GM19395 (cell line): ENCODE data around the gene PACS1.

Experiments
- ATAC-seq: cut with Tn5 transposase; IDR thresholded peaks from one replicate; pipeline ENCODE4 v1.9.1; 2021; ENCODE audit warnings: mild to moderate bottlenecking, moderate library complexity; ENCODE audit not compliant: unreplicated experiment

The PACS1 gene

GRCh38 chr11:66219846-66220565 is 149.9 kb downstream of the PACS1 start:
- ATAC-seq, result no peak

GRCh38 chr11:66220566-66220935 is 150.5 kb downstream of the PACS1 start:
- ATAC-seq, result no peak

- no peak for ATAC-seq
These were observed 150.9 kb downstream of the PACS1 start for GRCh38 chr11:66221012-66221411.

GRCh38 chr11:66221726-66222236 is 151.7 kb downstream of the PACS1 start:
- peak; percentile 6 for ATAC-seq

- peak; percentile 83 for ATAC-seq
These were observed 152.5 kb downstream of the PACS1 start for GRCh38 chr11:66222358-66223149.

GRCh38 chr11:66224226-66224855 is 154.3 kb downstream of the PACS1 start:
- no peak for ATAC-seq

GRCh38 chr11:66225066-66225465 is 155.0 kb downstream of the PACS1 start:
- ATAC-seq, result no peak

- ATAC-seq, result no peak
These were observed 156.0 kb downstream of the PACS1 start for GRCh38 chr11:66226101-66226500.

- ATAC-seq, result no peak
These were observed 157.6 kb downstream of the PACS1 start for GRCh38 chr11:66227700-66228099.

GRCh38 chr11:66228521-66228920 is 158.4 kb downstream of the PACS1 start:
- no peak for ATAC-seq

- ATAC-seq, result no peak
These were observed 160.1 kb downstream of the PACS1 start for GRCh38 chr11:66230156-66230555.

- ATAC-seq, result no peak
These were observed 160.9 kb downstream of the PACS1 start for GRCh38 chr11:66230978-66231377.

GRCh38 chr11:66231561-66231960 is 161.5 kb downstream of the PACS1 start:
- ATAC-seq, result no peak

GRCh38 chr11:66232769-66233168 is 162.7 kb downstream of the PACS1 start:
- no peak for ATAC-seq

GRCh38 chr11:66233301-66233700 is 163.2 kb downstream of the PACS1 start:
- ATAC-seq, result no peak

GRCh38 chr11:66235141-66235540 is 165.1 kb downstream of the PACS1 start:
- no peak for ATAC-seq

- ATAC-seq, result no peak
These were observed 167.8 kb downstream of the PACS1 start for GRCh38 chr11:66237867-66238266.

GRCh38 chr11:66238786-66239413 is 168.8 kb downstream of the PACS1 start:
- no peak for ATAC-seq

GRCh38 chr11:66239511-66239910 is 169.4 kb downstream of the PACS1 start:
- no peak for ATAC-seq

GRCh38 chr11:66239998-66240780 is 170.1 kb downstream of the PACS1 start:
- ATAC-seq, result no peak

GRCh38 chr11:66240781-66241136 is 170.7 kb downstream of the PACS1 start:
- ATAC-seq, result no peak
